Measurements from ENCODE around the gene ADARB1.

ADARB1 gene

DNA sequence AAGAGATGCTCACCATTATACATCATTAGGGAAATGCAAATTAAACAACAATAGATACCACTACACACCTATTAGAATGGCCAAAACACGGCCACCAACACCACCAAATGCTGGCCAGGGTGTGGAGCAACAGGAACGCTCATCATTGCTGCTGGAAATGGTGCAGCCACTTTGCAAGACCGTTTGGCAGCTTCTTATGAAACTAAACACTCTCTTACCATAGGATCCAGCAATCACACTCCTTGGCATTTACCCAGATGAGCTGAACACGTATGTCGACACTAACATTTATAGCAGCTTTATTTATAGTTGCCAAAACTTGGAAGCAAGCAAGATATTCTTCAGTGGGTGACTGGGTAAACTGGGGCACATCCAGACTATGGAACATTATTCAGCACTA lies 28.9 kb upstream of the ADARB1 start:
- DNase-seq (ENCODE audit: low read depth) = peak; percentile 38
- no peak overlapping the region for H3K4me3 ChIP-seq (ENCODE audit: control insufficient read depth, low read depth, low read length)

DNA sequence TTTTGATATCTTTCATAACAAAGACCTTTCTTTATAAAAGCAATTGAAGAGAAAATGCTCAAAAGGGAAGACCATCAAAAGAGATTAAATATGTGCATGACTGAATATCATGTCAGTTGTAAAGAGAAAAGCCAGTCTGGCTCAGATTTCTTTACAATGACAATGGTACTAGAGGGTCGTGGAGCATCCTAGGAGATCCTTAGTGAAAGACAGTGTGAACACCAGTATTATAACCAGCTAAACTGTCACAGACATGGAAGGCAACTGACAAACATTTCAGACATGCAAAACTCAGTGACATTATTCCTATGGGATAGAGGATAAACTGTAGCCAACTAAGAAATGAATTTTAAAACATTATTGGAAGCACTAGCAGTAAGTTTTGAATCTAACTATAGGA lies 27.1 kb upstream of the ADARB1 start:
- DNase-seq (ENCODE audit: low read depth) = no peak
- TF ChIP-seq, protein P1, sequence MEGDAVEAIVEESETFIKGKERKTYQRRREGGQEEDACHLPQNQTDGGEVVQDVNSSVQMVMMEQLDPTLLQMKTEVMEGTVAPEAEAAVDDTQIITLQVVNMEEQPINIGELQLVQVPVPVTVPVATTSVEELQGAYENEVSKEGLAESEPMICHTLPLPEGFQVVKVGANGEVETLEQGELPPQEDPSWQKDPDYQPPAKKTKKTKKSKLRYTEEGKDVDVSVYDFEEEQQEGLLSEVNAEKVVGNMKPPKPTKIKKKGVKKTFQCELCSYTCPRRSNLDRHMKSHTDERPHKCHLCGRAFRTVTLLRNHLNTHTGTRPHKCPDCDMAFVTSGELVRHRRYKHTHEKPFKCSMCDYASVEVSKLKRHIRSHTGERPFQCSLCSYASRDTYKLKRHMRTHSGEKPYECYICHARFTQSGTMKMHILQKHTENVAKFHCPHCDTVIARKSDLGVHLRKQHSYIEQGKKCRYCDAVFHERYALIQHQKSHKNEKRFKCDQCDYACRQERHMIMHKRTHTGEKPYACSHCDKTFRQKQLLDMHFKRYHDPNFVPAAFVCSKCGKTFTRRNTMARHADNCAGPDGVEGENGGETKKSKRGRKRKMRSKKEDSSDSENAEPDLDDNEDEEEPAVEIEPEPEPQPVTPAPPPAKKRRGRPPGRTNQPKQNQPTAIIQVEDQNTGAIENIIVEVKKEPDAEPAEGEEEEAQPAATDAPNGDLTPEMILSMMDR (conservative IDR thresholded peaks at IDR 0.05; ENCODE audit: control insufficient read depth, insufficient read depth, low read depth, low read length) = no peak
- no peak overlapping the region for H3K4me3 ChIP-seq (ENCODE audit: control insufficient read depth, low read depth, low read length)

More for the DNA sequence above, 28.9 kb upstream of the ADARB1 start:
- TF ChIP-seq, protein P1 (conservative IDR thresholded peaks at IDR 0.05; ENCODE audit: control insufficient read depth, insufficient read depth, low read depth, low read length) = no peak

DNA sequence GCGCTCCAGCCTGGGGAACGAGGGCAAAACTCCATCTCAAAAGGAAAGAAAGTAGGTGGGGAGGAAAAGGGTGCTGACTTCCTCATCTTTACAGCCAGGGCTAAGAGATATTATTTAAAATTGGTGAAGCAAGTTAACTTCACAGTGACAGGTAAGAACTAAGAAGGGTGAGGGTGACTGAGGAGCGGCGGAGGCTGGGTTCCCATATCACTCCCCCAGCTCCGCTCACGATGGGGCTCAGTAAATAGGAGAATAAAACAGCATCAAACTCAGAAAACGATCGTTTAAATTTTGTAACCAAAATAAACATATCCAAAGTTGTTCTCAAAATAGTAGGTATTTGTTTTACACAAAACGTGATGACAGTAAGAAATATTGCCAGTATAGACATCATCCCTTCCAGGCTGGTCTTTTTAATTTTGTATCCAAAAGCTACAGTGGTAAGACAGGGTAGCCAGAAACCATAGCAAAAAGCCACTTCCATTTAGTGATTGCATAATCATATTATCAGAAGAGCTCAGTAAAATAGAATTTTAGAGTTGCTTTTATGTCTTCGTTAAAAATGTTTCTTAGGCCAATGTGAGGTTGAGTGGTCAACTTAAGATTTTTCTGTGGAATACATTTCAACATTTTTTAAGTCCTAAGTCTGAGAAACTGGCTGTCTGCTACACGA lies 26.2 kb upstream of the ADARB1 start:
- H3K4me3 ChIP-seq (ENCODE audit: control insufficient read depth, low read depth, low read length) = no peak overlapping the region
- TF ChIP-seq, protein P1 (conservative IDR thresholded peaks at IDR 0.05; ENCODE audit: control insufficient read depth, insufficient read depth, low read depth, low read length) = no peak
- no peak for DNase-seq (ENCODE audit: low read depth)

DNA sequence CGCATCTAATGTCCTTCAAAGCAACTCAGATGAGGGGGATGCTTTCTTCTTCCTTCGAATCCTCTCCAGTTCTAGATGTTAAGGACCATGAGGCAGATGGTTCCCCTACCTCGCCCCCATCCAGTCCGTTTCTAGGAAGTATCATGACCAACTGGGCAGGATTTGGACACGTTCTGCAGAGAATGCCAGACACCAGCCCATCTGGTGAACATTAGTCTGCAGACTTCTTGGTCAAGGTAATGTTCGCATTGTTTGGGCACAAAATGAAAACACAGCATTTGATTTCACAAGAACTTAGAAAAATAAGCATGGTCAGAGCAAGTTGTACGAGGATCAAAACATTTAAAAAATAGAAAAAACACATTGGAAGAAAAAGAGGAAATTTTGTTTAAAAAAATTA lies 25.4 kb upstream of the ADARB1 start:
- H3K4me3 ChIP-seq (ENCODE audit: control insufficient read depth, low read depth, low read length) = no peak overlapping the region
- TF ChIP-seq, protein P1 (conservative IDR thresholded peaks at IDR 0.05; ENCODE audit: control insufficient read depth, insufficient read depth, low read depth, low read length) = no peak
- no peak for DNase-seq (ENCODE audit: low read depth)

DNA sequence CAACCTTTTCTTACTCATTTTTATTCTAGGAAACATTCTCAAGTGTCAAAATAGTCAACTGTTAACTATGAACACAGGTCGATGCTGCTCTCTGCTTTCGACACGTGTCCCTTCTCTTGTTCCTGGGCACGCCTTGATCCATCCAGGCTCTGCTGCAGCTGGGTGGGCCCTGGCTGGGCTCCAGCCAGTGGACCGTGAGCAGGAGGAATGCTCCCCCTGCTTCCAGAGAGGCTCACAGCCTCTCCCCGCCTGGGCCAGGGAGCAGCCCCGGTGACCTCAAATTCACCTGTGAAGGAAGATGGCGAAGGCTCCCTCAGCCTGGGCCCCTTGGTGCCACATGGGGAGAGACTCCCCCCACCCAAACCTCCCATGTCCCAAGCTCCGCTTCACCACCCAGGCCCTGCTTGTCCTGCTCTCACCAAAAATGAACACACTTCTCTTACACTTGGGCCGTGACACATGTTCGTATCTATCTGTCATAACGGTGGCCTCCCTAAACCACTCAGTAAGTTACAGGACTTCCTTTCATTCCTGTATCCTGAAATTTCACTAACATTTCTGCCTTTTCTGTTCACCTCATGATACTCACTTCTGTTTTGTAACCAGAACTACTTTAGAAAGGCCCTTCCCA lies 24.6 kb upstream of the ADARB1 start:
- H3K4me3 ChIP-seq (ENCODE audit: control insufficient read depth, low read depth, low read length) = no peak overlapping the region
- no peak for DNase-seq (ENCODE audit: low read depth)
- TF ChIP-seq, protein P1 (conservative IDR thresholded peaks at IDR 0.05; ENCODE audit: control insufficient read depth, insufficient read depth, low read depth, low read length) = no peak

DNA sequence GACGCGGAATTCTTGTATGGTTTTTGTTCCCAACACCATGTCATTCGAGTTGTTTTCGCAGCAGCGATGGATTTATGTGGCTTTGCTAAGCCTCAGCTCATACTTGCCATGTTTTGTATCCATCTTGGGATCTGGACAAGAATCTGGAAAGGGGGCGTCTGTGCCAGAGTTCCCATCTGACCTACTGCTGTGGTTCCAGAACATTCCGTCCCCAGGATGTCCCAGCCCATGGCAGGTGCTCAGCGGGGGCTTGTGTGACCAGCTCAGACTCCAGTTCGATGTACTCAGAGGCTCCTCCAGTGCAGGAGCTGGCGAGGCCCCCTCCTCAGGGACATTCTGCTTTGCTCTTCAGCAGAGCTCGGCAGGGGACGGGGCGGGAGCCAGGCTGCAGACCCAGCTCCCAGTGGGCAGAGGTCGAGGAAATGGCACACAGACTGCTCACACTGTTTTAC lies 24.0 kb upstream of the ADARB1 start:
- no peak overlapping the region for H3K4me3 ChIP-seq (ENCODE audit: control insufficient read depth, low read depth, low read length)
- TF ChIP-seq, protein P1 (conservative IDR thresholded peaks at IDR 0.05; ENCODE audit: control insufficient read depth, insufficient read depth, low read depth, low read length) = no peak
- no peak for DNase-seq (ENCODE audit: low read depth)
